Activated T-cell treated with anti-CD3 and anti-CD28 coated beads, Interleukin-2, amount 50 U/mL, for 24 hours (primary cell): ENCODE results near the gene MUC2.

ENCODE experiments used
- DNase-seq: peaks from one replicate; pipeline ENCODE4 v3.0.0-alpha.2; 2020
- H3K27ac Mint-ChIP-seq: 2 replicates; pipeline ENCODE4 v1.8.0; 2020; ENCODE audit warnings: mild to moderate bottlenecking, mixed read lengths
- H3K27me3 Mint-ChIP-seq: 2 replicates; pipeline ENCODE4 v1.8.0; 2020; ENCODE audit warnings: mixed read lengths
- H3K36me3 Mint-ChIP-seq: 2 replicates; pipeline ENCODE4 v1.8.0; 2020; ENCODE audit warnings: low read depth, mixed read lengths
- H3K4me1 Mint-ChIP-seq: 2 replicates; pipeline ENCODE4 v1.8.0; 2020; ENCODE audit warnings: low read depth, mixed read lengths
- H3K4me3 Mint-ChIP-seq: 2 replicates; pipeline ENCODE4 v1.8.0; 2020; ENCODE audit warnings: mild to moderate bottlenecking, moderate library complexity, mixed read lengths
- H3K9me3 Mint-ChIP-seq: 2 replicates; pipeline ENCODE4 v1.8.0; 2020; ENCODE audit warnings: mixed read lengths

MUC2 gene

DNA sequence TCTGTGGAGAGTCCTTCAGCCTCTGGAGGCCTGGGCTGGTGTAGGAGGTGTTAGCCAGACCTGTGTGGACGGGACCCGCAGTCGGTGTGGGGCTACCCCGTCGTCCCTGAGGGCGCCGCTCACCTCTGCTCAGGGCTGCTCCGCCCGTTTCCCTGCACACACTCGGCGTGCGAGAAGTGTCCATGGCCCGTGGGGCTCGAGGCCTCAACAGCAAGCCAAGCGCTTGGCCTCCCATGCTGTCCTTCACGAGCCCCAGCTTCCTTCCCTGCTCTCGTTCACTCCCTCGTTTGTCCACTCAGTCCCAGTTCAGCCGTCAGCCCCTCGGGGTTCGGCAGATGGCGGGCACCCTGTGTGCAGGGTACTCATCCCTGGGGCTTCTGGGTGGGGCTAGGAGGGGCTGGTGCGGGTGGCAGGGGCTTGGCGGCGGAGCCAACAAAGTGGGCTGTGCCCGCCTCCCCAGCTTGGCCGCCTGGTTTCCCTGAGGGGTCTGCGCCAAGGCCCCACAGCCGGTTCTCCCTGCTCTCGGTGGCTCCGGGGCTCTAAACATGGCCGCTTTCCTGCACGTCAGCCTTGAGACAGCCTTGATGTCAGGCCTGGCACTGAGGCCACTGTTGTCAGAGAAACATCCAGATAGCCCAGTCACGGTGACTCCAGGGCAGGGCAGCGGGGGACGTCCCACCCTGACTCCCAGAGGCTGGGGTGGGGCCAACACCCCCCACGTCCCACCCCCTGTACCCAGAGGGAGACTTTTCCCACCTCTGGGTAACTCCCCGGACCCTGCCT lies 41.5 kb upstream of the MUC2 start:
- Mint-ChIP-seq H3K27ac (no peak overlapping the region), H3K27me3 (no peaks in the 10 kb centered on the region), H3K9me3 (no peaks in the 10 kb centered on the region), H3K4me1 (no peaks in the 10 kb centered on the region), H3K4me3 (no peak overlapping the region), H3K36me3 (no peaks in the 10 kb centered on the region)
- no peak for DNase-seq

- no peak for DNase-seq
- no peak overlapping the region for H3K27ac Mint-ChIP-seq
- no peaks in the 10 kb centered on the region for H3K4me1 Mint-ChIP-seq
- H3K9me3 Mint-ChIP-seq: no peaks in the 10 kb centered on the region
- no peaks in the 10 kb centered on the region for H3K27me3 Mint-ChIP-seq
- H3K36me3 Mint-ChIP-seq: no peaks in the 10 kb centered on the region
- no peak overlapping the region for H3K4me3 Mint-ChIP-seq
Observed at GRCh38 chr11:1034001-1034400, 40.7 kb upstream of the MUC2 start.

DNA sequence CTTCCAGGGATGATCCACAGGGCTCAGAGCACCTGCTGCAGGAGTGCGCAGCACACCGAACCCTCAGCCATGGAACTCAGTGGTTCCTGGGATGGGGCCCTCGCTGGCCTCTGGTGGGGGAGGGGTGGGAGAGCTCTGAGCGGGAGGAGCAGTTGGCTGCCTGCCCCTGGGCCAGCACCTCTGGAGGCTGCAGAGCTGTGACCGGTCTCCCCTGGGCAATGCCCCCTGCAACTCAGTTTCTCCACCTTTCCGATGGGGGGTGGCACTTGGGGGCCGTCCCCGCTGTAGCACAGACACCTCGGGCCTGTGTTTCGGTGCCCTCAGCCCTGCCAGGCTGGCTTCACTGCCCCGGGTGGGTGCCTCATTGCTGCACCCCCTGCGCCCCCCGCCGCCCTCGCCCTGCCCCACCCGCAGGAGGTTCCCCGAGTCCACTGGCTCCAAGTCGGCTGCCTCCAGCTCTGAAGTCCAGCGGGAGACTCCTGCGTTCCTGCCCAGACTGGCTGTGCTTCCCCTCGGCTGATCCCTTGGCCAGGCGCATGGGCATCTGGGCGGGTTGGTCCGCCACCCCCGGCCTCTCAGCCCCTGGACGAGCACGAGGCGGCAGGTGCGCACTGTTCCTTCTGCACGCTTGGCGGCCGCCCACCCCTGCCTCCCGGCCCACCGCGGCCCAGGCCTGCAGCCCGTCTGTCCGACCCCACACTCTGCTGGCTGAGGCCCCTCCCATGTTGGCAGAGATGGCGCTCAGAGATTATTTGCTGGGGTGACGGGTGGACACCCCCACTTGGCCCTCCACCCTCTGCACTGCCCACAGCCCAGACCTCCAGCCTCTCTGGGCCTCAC lies 40.0 kb upstream of the MUC2 start:
- Mint-ChIP-seq H3K9me3 (no peaks in the 10 kb centered on the region), H3K27ac (no peak overlapping the region), H3K4me1 (no peaks in the 10 kb centered on the region), H3K27me3 (no peaks in the 10 kb centered on the region), H3K4me3 (no peak overlapping the region), H3K36me3 (no peaks in the 10 kb centered on the region)
- no peak for DNase-seq

DNA sequence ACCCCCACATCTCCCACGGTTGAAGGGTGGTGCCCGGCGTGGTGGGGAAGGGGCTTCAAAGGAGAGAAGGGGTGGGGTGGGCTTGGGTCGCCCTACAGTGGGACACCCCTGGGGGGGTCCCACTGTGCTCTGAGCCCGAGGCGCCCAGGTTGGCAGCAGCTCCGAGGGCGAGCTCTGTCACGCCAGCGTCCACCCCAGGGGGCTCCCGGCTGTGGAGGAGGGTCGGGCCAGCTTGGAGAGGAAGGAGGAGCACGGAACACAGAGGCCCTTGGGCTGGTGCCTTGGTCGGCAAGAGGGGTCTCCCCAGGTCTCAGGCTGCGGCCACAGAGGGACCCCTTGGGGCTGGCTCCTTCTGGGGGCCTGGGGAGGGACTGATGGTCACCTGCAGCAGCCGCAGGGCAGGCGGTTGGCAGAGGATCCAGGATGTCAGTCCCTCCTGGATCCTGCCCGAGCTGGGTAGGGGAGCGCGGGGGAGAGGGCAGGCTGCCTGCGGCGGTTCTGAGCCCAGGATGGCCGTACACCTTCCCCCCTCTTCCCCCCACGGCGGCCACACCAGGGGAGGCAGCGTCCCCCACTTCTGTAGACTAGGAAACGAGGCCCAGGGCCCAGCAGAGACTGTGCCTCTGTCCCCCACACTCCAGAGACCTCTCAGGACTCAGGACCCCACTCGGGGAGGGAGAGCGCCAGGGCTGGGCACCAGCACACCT lies 38.9 kb upstream of the MUC2 start:
- Mint-ChIP-seq H3K4me1 (no peaks in the 10 kb centered on the region), H3K36me3 (no peaks in the 10 kb centered on the region), H3K27ac (no peak overlapping the region), H3K4me3 (no peak overlapping the region), H3K27me3 (no peaks in the 10 kb centered on the region), H3K9me3 (no peaks in the 10 kb centered on the region)
- DNase-seq: no peak

GRCh38 chr11:1036303-1036923 lies 38.3 kb upstream of the MUC2 start, which contains the start of gene MUC6:
MUC6 (minus strand) TSS chr11:1036718; CDS start chr11:1036655, 63 bp downstream.
- no peaks in the 10 kb centered on the region for H3K36me3 Mint-ChIP-seq
- no peak within 1 kb of the TSS for H3K4me3 Mint-ChIP-seq
- no peaks in the 10 kb centered on the region for H3K9me3 Mint-ChIP-seq
- H3K4me1 Mint-ChIP-seq: no peaks in the 10 kb centered on the region
- no peak within 1 kb of the TSS for H3K27ac Mint-ChIP-seq
- H3K27me3 Mint-ChIP-seq: no peaks in the 10 kb centered on the region
- DNase-seq: no peak

DNA sequence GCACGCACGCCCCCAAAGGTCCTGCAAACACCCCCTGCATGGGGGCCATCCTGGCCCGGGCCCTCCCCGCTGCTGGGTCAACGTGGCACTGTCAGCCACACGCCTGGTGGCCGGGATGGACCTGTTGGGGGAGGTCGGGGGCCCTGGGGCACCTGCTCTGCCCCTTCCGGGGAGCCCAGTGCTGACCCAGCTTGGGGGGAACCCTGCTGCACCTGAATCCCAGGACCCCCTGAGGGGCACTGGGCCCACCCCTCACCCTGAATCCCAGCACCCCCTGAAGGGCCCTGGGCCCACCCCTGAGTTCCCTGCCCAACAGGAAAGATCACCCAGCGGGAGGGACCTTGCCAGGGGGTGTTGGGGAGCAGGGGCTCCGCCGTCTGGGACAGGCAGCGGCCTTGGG lies 37.7 kb upstream of the MUC2 start:
- H3K27me3 Mint-ChIP-seq: no peaks in the 10 kb centered on the region
- no peaks in the 10 kb centered on the region for H3K9me3 Mint-ChIP-seq
- DNase-seq: no peak
- H3K36me3 Mint-ChIP-seq: no peaks in the 10 kb centered on the region
- H3K4me3 Mint-ChIP-seq: no peak overlapping the region
- H3K4me1 Mint-ChIP-seq: no peaks in the 10 kb centered on the region
- H3K27ac Mint-ChIP-seq: no peak overlapping the region

- DNase-seq: no peak
- Mint-ChIP-seq H3K4me3 (no peak overlapping the region), H3K27me3 (peaks cover 3% of the 10 kb centered on the region), H3K4me1 (no peaks in the 10 kb centered on the region), H3K36me3 (no peaks in the 10 kb centered on the region), H3K27ac (no peak overlapping the region), H3K9me3 (no peaks in the 10 kb centered on the region)
Observed at GRCh38 chr11:1037506-1038055, 37.1 kb upstream of the MUC2 start.

GRCh38 chr11:1038361-1038760 lies 36.3 kb upstream of the MUC2 start:
- no peak overlapping the region for H3K27ac Mint-ChIP-seq
- DNase-seq: no peak
- no peaks in the 10 kb centered on the region for H3K9me3 Mint-ChIP-seq
- H3K27me3 Mint-ChIP-seq: peaks cover 4% of the 10 kb centered on the region
- H3K4me1 Mint-ChIP-seq: no peaks in the 10 kb centered on the region
- H3K4me3 Mint-ChIP-seq: no peak overlapping the region
- H3K36me3 Mint-ChIP-seq: no peaks in the 10 kb centered on the region

GRCh38 chr11:1038921-1039320 lies 35.8 kb upstream of the MUC2 start:
- H3K4me3 Mint-ChIP-seq: no peak overlapping the region
- no peaks in the 10 kb centered on the region for H3K36me3 Mint-ChIP-seq
- H3K27me3 Mint-ChIP-seq: peaks cover 4% of the 10 kb centered on the region
- no peak overlapping the region for H3K27ac Mint-ChIP-seq
- no peaks in the 10 kb centered on the region for H3K9me3 Mint-ChIP-seq
- H3K4me1 Mint-ChIP-seq: no peaks in the 10 kb centered on the region
- DNase-seq: no peak

- Mint-ChIP-seq H3K27me3 (peaks cover 4% of the 10 kb centered on the region), H3K4me1 (no peaks in the 10 kb centered on the region), H3K4me3 (no peak overlapping the region), H3K36me3 (no peaks in the 10 kb centered on the region), H3K27ac (no peak overlapping the region), H3K9me3 (no peaks in the 10 kb centered on the region)
- no peak for DNase-seq
Observed at GRCh38 chr11:1039481-1040427, 34.9 kb upstream of the MUC2 start.

DNA sequence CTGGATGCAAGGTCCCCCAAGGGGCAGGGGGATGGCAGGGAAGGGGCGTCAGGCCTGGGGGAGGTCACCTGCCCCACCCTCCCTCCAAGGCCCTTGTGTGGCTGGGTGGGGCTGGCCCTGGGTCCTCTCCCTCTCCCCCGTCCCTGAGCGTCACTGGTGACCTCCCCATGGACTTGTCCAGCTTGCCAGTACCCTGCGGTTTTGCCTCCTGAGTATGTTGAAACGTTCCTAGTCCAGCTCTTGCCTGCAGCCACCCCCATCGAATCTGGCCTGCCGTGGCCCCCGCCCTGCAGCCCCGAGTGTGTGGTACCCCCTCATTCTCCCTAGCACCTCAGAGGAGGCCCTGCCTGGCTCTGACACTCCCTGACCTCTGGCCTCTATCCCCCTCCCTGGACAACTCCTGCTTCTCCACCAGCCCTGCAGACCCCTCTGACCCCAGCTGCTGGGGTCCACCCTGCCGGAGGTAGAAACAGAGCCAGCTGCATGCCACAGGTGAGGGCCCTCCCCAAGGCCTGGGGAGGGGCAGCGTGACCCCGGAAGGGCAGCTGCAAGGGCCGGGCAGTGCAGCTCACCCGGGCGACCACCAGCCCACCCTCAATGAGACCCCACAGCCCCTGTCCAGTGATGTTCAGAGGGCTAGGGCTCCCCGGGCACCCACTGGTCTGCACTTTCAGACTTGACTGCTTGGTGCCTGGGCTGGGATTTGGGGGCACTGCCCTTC lies 34.1 kb upstream of the MUC2 start:
- no peak overlapping the region for H3K4me3 Mint-ChIP-seq
- no peak for DNase-seq
- no peaks in the 10 kb centered on the region for H3K4me1 Mint-ChIP-seq
- H3K27ac Mint-ChIP-seq: no peak overlapping the region
- no peaks in the 10 kb centered on the region for H3K9me3 Mint-ChIP-seq
- H3K36me3 Mint-ChIP-seq: no peaks in the 10 kb centered on the region
- H3K27me3 Mint-ChIP-seq: peaks cover 4% of the 10 kb centered on the region

DNA sequence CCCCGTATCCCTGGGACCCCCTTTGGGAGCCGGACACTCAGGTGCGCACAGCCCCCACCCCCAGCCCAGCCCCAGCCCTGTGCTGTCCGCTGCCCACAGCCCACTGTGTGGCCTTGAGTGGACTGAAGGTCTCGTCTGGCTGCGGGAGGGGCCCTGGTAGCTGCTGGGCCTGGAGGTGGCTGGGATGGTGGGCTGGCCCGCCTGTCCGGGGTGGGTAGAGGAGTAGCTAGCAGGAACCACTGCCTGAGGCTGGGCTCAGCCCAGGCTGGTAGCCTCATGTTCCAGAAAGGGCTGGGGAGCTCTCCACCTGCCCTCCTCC lies 33.6 kb upstream of the MUC2 start:
- peaks cover 4% of the 10 kb centered on the region for H3K27me3 Mint-ChIP-seq
- no peak for DNase-seq
- no peaks in the 10 kb centered on the region for H3K9me3 Mint-ChIP-seq
- H3K27ac Mint-ChIP-seq: no peak overlapping the region
- no peaks in the 10 kb centered on the region for H3K4me1 Mint-ChIP-seq
- no peaks in the 10 kb centered on the region for H3K36me3 Mint-ChIP-seq
- H3K4me3 Mint-ChIP-seq: no peak overlapping the region

- no peaks in the 10 kb centered on the region for H3K36me3 Mint-ChIP-seq
- no peak overlapping the region for H3K4me3 Mint-ChIP-seq
- no peak for DNase-seq
- H3K27ac Mint-ChIP-seq: no peak overlapping the region
- peaks cover 4% of the 10 kb centered on the region for H3K27me3 Mint-ChIP-seq
- H3K9me3 Mint-ChIP-seq: no peaks in the 10 kb centered on the region
- H3K4me1 Mint-ChIP-seq: no peaks in the 10 kb centered on the region
Observed at GRCh38 chr11:1041471-1041870, 33.2 kb upstream of the MUC2 start.
